ENCODE measurements around the gene SOBP.
A peak's percentile ranks its signal among the peaks of the same experiment; 100 is the strongest.
"Not testable (repeated sequence)": the region's sequence is repeated elsewhere in the genome, so short reads cannot be mapped to it uniquely, and the experiment has no call there.

Gene SOBP

DNA sequence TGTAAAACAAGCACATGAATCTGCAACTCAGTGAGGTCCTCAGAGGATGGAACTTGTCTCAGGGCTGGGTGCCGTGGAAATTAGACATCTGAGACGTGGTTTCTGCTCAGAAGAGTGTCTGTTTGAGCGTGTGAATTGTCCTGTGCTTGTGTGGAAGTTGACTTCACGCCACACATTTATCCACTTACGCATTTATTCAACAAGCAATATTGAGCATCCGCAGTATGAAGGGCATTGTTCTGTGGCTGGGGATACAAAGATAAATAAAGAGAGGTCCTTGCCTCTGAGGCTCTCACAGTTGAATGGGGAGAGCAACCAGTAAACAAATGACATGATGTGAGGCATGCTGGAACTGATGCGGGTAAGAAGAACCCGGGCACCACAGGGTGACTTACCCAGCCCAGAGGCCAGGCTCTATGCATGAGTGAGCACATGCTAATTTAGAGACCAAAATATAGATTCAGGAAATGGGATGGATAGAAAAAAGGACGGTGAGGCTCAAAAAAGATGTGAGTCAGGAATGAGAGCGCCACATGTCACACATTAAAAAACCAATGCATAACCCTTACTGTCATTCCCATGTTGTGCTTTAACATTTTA, 60.4 kb downstream of the SOBP start:
- Histone ChIP-seq H3K4me3 (ENCODE audit: low read length) (no peak overlapping the region), H3K36me3 (ENCODE audit: control insufficient read depth, insufficient read depth, low read length) (peaks cover 3% of the 10 kb centered on the region), H3K27me3 (ENCODE audit: control insufficient read depth, insufficient read depth, low read length) (no peaks in the 10 kb centered on the region), H3K9ac (ENCODE audit: low read length) (no peak overlapping the region), H3K4me1 (ENCODE audit: control insufficient read depth, insufficient read depth, low read length) (peaks cover 3% of the 10 kb centered on the region), H3K27ac (ENCODE audit: low read depth, low read length) (no peak overlapping the region)

DNA sequence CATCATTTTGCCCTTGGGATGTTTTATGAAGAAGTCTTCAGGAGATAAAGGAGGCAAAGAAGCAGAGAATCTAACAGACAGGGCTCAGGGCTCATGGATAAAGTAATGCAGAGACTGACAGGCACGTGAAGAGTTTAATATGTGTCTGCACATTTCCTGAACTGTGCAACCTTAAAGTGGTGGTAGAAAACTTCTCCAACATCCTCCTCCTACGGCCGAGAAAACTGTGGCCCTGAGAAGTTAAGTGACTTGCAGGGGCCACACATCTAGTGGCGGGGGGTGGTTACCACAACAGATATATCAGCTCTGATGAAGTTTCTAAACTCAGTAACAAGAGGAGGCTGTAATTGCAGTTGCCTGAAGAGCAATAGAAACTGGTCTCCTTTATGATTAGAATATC, 61.0 kb downstream of the SOBP start:
- no peak overlapping the region for H3K27ac ChIP-seq (ENCODE audit: low read depth, low read length)
- no peaks in the 10 kb centered on the region for H3K4me1 ChIP-seq (ENCODE audit: control insufficient read depth, insufficient read depth, low read length)
- H3K4me3 ChIP-seq (ENCODE audit: low read length), result no peak overlapping the region

DNA sequence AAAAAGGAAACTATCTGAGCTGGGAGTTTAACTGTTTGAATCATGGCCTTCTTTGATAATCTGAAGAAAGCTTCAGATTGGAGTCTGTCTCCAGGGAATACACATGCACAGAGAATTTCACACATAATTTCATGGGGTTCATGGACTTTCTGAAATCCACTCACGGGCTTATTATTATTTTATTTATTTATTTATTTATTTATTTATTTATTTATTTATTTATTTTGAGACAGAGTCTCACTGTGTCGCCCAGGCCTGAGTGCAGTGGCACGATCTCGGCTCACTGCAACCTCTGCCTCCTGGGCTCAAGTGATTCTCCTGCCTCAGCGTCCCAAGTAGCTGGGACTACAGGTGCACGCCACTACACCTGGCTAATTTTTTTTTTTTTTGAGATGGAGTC, 63.2 kb downstream of the SOBP start:
- not testable (repeated sequence) for H3K4me3 ChIP-seq (ENCODE audit: low read length); H3K27me3 ChIP-seq (ENCODE audit: control insufficient read depth, insufficient read depth, low read length); H3K4me1 ChIP-seq (ENCODE audit: control insufficient read depth, insufficient read depth, low read length); H3K36me3 ChIP-seq (ENCODE audit: control insufficient read depth, insufficient read depth, low read length); H3K9ac ChIP-seq (ENCODE audit: low read length); H3K27ac ChIP-seq (ENCODE audit: low read depth, low read length)

More for the DNA sequence above, 61.0 kb downstream of the SOBP start:
- H3K9ac ChIP-seq (ENCODE audit: low read length), result no peak overlapping the region
- H3K36me3 ChIP-seq (ENCODE audit: control insufficient read depth, insufficient read depth, low read length), result peaks cover 3% of the 10 kb centered on the region
- H3K27me3 ChIP-seq (ENCODE audit: control insufficient read depth, insufficient read depth, low read length), result no peaks in the 10 kb centered on the region

DNA sequence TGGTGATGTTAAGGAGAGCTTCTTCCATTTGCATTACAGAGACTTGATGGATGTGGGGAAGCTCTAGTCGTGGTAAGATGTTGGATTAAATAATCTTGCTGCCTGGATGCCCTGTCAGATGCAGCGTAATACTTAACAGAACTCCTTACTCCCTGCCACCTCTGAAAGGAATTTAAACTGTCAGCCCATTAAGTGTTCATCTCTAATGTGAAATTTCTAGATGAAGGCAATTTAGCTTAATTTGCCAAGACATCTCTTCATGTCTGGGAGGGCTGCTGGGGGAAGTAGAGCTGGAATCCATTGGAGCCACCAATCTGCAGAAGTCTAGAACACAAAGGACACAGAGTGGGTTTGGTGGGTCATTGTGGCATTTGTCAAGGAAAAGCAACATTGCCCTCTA, 64.4 kb downstream of the SOBP start:
- H3K4me3 ChIP-seq (ENCODE audit: low read length), result no peak overlapping the region
- peaks cover 3% of the 10 kb centered on the region for H3K36me3 ChIP-seq (ENCODE audit: control insufficient read depth, insufficient read depth, low read length)
- no peaks in the 10 kb centered on the region for H3K4me1 ChIP-seq (ENCODE audit: control insufficient read depth, insufficient read depth, low read length)
- H3K27ac ChIP-seq (ENCODE audit: low read depth, low read length), result no peak overlapping the region
- H3K27me3 ChIP-seq (ENCODE audit: control insufficient read depth, insufficient read depth, low read length), result no peaks in the 10 kb centered on the region
- H3K9ac ChIP-seq (ENCODE audit: low read length), result no peak overlapping the region

DNA sequence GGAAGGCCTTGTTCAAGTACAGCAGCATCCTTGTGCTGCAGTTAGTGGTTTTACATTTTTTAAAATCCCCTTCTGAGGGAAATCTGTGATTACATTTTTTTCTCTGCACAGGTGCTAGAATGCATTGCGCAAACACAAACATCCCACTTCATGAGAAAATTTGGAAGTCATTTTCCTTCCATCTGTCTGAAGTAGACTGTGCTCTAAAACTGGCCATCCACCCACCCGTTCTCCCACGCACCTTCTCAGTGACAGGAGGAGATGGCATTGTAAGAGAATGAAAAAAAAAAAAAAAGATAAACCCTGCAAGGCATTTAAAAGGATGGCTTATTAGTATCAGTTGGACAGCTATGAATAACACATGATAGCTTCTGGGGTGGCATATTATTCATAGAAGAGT, 65.0 kb downstream of the SOBP start:
- Histone ChIP-seq H3K27ac (ENCODE audit: low read depth, low read length) (no peak overlapping the region), H3K36me3 (ENCODE audit: control insufficient read depth, insufficient read depth, low read length) (peaks cover 3% of the 10 kb centered on the region), H3K4me1 (ENCODE audit: control insufficient read depth, insufficient read depth, low read length) (no peaks in the 10 kb centered on the region), H3K27me3 (ENCODE audit: control insufficient read depth, insufficient read depth, low read length) (no peaks in the 10 kb centered on the region), H3K9ac (ENCODE audit: low read length) (no peak overlapping the region), H3K4me3 (ENCODE audit: low read length) (no peak overlapping the region)

DNA sequence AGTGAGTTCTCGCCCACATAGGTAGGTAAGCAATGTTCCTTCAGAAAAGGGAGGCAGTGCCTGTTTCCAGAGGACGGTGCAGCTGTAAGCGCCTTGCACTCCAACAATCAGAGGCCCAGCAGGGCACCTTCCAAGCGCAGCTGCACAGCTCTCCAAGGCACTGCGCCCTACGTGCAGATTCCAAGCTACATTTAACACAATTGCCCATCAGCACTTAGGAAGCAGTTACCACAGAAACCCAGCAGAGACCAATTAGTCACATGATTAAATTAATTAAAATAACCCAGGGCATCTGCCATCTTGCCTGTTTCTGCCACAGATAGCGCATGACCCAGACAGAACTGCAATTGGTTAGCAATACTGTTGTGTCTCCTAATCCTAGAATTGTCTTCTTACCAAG, 65.5 kb downstream of the SOBP start:
- H3K27ac ChIP-seq (ENCODE audit: low read depth, low read length), result no peak overlapping the region
- peaks cover 3% of the 10 kb centered on the region for H3K4me1 ChIP-seq (ENCODE audit: control insufficient read depth, insufficient read depth, low read length)
- no peaks in the 10 kb centered on the region for H3K36me3 ChIP-seq (ENCODE audit: control insufficient read depth, insufficient read depth, low read length)
- no peak overlapping the region for H3K9ac ChIP-seq (ENCODE audit: low read length)
- H3K4me3 ChIP-seq (ENCODE audit: low read length), result no peak overlapping the region
- H3K27me3 ChIP-seq (ENCODE audit: control insufficient read depth, insufficient read depth, low read length), result no peaks in the 10 kb centered on the region

DNA sequence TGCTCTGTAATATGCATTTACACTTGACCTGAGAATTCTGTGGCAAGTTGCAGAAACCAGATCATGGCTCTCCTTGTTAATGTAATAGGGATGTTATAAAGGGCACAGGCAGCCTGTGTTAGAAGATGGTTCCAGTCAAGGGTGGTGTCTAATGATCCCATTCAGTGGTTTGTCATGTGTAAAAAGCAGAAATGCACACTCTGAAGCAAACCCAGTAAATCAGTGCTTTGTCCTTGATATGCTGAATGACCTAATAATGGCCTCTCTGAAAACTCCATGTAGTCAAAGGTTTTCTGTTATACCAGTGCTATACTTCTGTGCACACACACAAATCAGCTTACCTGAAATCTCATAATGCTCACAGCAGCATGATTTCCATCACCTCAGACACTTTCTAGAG, 66.2 kb downstream of the SOBP start:
- Histone ChIP-seq H3K27me3 (ENCODE audit: control insufficient read depth, insufficient read depth, low read length) (no peaks in the 10 kb centered on the region), H3K4me1 (ENCODE audit: control insufficient read depth, insufficient read depth, low read length) (peaks cover 3% of the 10 kb centered on the region), H3K9ac (ENCODE audit: low read length) (no peak overlapping the region), H3K4me3 (ENCODE audit: low read length) (no peak overlapping the region), H3K27ac (ENCODE audit: low read depth, low read length) (no peak overlapping the region), H3K36me3 (ENCODE audit: control insufficient read depth, insufficient read depth, low read length) (no peaks in the 10 kb centered on the region)

DNA sequence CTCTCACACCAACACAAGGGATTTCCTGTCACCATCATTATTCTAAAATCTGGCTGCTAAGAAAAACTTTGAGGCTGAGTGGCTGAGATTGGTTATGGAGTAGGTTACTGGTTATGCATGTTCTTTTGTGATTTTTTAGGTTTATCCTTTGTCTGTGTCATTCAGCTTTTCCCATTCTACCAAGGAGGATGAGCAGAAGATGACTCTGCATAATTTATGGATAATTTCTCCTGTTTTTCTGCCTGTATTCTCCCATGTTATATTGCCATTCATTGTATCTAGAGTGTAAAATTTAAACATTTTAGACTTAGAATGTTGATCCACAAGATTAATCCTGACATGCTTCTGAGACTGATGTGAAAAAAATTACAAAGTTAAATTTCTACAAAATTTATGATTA, 67.8 kb downstream of the SOBP start:
- Histone ChIP-seq H3K9ac (ENCODE audit: low read length) (no peak overlapping the region), H3K4me3 (ENCODE audit: low read length) (no peak overlapping the region), H3K36me3 (ENCODE audit: control insufficient read depth, insufficient read depth, low read length) (no peaks in the 10 kb centered on the region), H3K27ac (ENCODE audit: low read depth, low read length) (no peak overlapping the region), H3K27me3 (ENCODE audit: control insufficient read depth, insufficient read depth, low read length) (no peaks in the 10 kb centered on the region), H3K4me1 (ENCODE audit: control insufficient read depth, insufficient read depth, low read length) (peaks cover 5% of the 10 kb centered on the region)

DNA sequence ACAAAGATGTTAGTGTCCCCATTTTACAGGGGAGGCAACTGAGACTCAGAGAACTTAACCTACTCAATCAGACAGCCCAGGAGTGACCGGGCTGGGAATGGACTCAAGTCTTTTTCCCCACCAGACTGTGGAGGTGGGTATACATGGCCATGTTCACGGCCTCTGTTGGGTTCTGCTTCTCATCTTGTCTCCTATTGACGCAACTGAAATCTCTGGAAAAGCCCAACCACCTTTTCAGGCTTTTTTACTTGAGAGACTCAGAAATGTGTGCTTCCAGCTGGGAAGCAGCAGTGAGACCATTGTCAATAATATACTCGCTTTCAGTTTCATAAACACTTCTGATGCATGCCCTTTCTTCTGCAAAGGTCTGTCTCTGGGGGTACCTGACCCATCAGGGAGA, 70.7 kb downstream of the SOBP start:
- no peaks in the 10 kb centered on the region for H3K36me3 ChIP-seq (ENCODE audit: control insufficient read depth, insufficient read depth, low read length)
- H3K27me3 ChIP-seq (ENCODE audit: control insufficient read depth, insufficient read depth, low read length), result no peaks in the 10 kb centered on the region
- H3K4me1 ChIP-seq (ENCODE audit: control insufficient read depth, insufficient read depth, low read length), result peaks cover 8% of the 10 kb centered on the region
- H3K4me3 ChIP-seq (ENCODE audit: low read length), result no peak overlapping the region
- no peak overlapping the region for H3K9ac ChIP-seq (ENCODE audit: low read length)
- peak overlapping the region; percentile 80 for H3K27ac ChIP-seq (ENCODE audit: low read depth, low read length)

DNA sequence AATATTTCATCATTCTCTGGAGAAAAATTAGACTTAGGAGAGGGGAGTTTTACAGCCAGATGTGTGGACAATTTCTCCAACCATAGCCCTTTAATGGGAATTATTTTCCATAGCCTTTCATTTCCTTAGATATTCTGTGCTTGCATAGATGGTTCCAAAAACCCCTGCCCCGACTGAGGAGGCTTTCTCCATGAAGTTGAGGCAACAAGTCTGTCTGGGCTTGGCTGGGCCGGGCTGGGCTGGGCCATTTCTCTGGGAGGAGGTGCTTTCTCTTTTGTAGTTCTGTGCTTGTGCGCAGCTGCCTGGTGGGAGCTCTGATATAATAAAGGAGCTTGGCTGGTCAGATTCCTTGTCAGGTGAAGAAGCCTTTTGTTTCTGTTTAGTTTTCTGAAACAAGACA, 71.4 kb downstream of the SOBP start:
- H3K9ac ChIP-seq (ENCODE audit: low read length), result no peak overlapping the region
- H3K4me3 ChIP-seq (ENCODE audit: low read length), result no peak overlapping the region
- peaks cover 8% of the 10 kb centered on the region for H3K4me1 ChIP-seq (ENCODE audit: control insufficient read depth, insufficient read depth, low read length)
- H3K36me3 ChIP-seq (ENCODE audit: control insufficient read depth, insufficient read depth, low read length), result no peaks in the 10 kb centered on the region
- H3K27me3 ChIP-seq (ENCODE audit: control insufficient read depth, insufficient read depth, low read length), result no peaks in the 10 kb centered on the region
- H3K27ac ChIP-seq (ENCODE audit: low read depth, low read length), result peak overlapping the region; percentile 80

DNA sequence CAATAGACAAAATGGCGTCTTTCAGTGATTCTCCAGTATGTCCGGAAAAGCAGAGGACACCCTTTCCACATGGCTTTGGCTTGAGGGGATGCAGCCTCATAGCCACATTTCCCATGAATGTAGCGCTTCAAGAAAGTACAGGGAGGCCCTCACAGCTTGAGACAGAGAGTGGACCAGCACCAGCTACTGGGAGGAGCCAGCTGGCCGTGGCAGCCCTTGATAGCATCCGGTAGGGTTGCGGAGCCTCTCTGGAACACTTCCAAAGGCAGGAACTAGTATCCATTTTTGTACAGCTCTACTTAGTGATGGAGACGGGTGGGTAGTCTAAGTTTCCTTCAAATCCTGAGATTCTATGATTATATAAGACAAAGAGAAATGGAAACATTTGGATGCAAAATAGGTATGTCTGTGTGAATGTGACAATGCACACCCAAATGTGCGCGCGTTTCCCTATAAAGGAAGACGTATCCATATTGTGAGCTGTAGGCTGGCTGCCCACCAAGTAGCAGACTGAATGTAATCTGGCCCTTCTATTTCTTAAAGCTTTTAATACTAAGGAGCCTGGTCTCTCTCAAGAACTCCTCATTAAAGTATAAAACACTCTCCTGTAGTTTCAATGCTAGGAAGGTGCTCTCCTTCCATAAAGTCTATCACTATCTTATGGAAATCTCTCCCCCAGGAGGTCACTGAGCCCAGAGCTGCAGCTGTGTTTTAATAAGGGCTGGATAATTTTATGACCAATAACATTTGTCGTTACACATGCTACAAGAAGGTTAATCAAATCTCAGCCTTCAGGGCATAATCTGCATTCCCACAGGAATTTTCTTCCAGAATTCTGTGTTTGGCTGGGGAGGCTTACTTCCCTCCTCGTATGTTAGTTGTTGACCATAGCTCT, 74.0 kb downstream of the SOBP start:
- H3K27ac ChIP-seq (ENCODE audit: low read depth, low read length), result peak overlapping the region; percentile 36
- peaks cover 8% of the 10 kb centered on the region for H3K4me1 ChIP-seq (ENCODE audit: control insufficient read depth, insufficient read depth, low read length)
- no peak overlapping the region for H3K4me3 ChIP-seq (ENCODE audit: low read length)
- no peak overlapping the region for H3K9ac ChIP-seq (ENCODE audit: low read length)
- no peaks in the 10 kb centered on the region for H3K27me3 ChIP-seq (ENCODE audit: control insufficient read depth, insufficient read depth, low read length)
- H3K36me3 ChIP-seq (ENCODE audit: control insufficient read depth, insufficient read depth, low read length), result no peaks in the 10 kb centered on the region

DNA sequence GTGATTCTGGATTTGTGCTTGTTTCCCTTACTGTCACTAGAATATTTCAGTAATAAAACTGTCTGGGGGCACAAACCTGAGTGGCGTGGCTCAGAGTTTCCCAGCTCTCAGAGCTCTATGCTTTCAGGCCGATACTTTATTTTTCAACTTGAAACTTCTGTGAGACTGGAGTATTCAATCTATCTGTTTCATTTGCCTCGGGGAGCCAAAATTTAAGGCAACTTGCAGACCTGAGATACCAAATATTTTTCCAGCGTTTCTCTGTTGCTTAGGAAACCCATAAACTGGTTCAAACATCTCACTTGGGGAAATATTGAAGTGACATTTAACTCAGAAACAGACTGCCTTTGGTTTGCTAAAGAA, 74.7 kb downstream of the SOBP start:
- H3K27ac ChIP-seq (ENCODE audit: low read depth, low read length), result peak overlapping the region; percentile 36
- H3K9ac ChIP-seq (ENCODE audit: low read length), result no peak overlapping the region
- no peaks in the 10 kb centered on the region for H3K36me3 ChIP-seq (ENCODE audit: control insufficient read depth, insufficient read depth, low read length)
- no peaks in the 10 kb centered on the region for H3K27me3 ChIP-seq (ENCODE audit: control insufficient read depth, insufficient read depth, low read length)
- no peak overlapping the region for H3K4me3 ChIP-seq (ENCODE audit: low read length)
- peaks cover 8% of the 10 kb centered on the region for H3K4me1 ChIP-seq (ENCODE audit: control insufficient read depth, insufficient read depth, low read length)

DNA sequence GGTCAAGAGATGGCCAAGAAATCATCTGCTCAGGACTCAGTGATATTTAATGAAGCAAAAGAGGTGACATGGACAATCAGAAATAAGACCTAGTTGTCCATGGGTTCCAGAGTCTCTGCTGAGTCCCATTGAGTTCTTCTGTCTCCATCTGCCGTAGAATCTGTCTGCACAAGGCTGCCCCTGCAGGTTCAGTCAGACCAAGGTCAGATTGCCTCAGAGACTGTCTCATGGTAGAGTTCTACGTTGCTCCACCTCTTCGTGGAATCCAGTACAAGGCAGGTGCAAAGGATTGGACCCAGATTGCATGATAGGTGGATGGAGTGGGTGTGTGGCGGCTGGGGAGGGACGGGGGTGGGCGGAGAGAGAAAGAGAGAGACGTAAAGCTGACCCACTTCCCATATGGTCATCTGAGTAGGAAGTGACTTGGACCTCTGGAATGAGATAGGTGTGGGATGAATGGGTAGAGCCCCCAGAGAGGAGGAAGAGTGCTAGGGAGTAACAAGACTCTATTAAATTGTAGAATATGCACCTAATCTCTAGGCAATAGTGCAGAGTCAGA, 75.3 kb downstream of the SOBP start:
- no peak overlapping the region for H3K9ac ChIP-seq (ENCODE audit: low read length)
- no peaks in the 10 kb centered on the region for H3K36me3 ChIP-seq (ENCODE audit: control insufficient read depth, insufficient read depth, low read length)
- H3K4me3 ChIP-seq (ENCODE audit: low read length), result no peak overlapping the region
- no peaks in the 10 kb centered on the region for H3K27me3 ChIP-seq (ENCODE audit: control insufficient read depth, insufficient read depth, low read length)
- H3K27ac ChIP-seq (ENCODE audit: low read depth, low read length), result no peak overlapping the region
- peaks cover 7% of the 10 kb centered on the region for H3K4me1 ChIP-seq (ENCODE audit: control insufficient read depth, insufficient read depth, low read length)

Data from rectal smooth muscle tissue (tissue), 1 donor.